PFSK-1 (cell line): Measurements from ENCODE around the gene POP5.

Experiments used
- FOXP2 ChIP-seq: optimal IDR thresholded peaks from 2 replicates; pipeline ENCODE3; 2011; ENCODE audit warnings: borderline replicate concordance, control low read depth, inconsistent platforms; ENCODE audit not compliant: insufficient read depth; ENCODE audit errors: extremely low read length, extremely low read depth
- POLR2AphosphoS5 ChIP-seq: IDR thresholded peaks from 2 replicates; pipeline ENCODE4 v1.6.1; 2012; ENCODE audit warnings: low read depth, mild to moderate bottlenecking, control low read depth, low read length, moderate library complexity
- REST ChIP-seq, 2 experiments: IDR thresholded peaks; 2 replicates each; pipeline versions ENCODE4 v1.6.1 to v1.8.0; 2011 to 2012; ENCODE audit warnings: low read depth in 2 of 2, low read length in 2 of 2, control low read depth in 1 of 2, inconsistent platforms in 1 of 2, mild to moderate bottlenecking in 1 of 2, moderate library complexity in 1 of 2; ENCODE audit not compliant: insufficient read depth in 1 of 2
- SIN3A ChIP-seq: IDR thresholded peaks from 2 replicates; pipeline ENCODE4 v1.6.1; 2012; ENCODE audit warnings: mild to moderate bottlenecking, low read length, moderate library complexity, borderline replicate concordance; ENCODE audit not compliant: insufficient read depth
- TAF1 ChIP-seq: IDR thresholded peaks from 2 replicates; pipeline ENCODE4 v1.6.1; 2012; ENCODE audit warnings: low read length, control low read depth, borderline replicate concordance; ENCODE audit not compliant: insufficient read depth

The POP5 gene

GRCh38 chr12:120588948-120589930, 8.0 kb upstream of the POP5 start:
- TF ChIP-seq SIN3A (no peak), TAF1 (no peak), POLR2AphosphoS5 (no peak), FOXP2 (no peak), REST (IDR thresholded peaks at IDR 0.05; ENCODE audit: insufficient read depth in 1 of 2, low read depth in 2 of 2, low read length in 2 of 2) (no peak)

GRCh38 chr12:120588371-120588770, 7.2 kb upstream of the POP5 start:
- TF ChIP-seq FOXP2 (no peak), POLR2AphosphoS5 (no peak), SIN3A (no peak), REST (IDR thresholded peaks at IDR 0.05; ENCODE audit: insufficient read depth in 1 of 2, low read depth in 2 of 2, low read length in 2 of 2) (no peak), TAF1 (no peak)

GRCh38 chr12:120586860-120587259, 5.7 kb upstream of the POP5 start:
- no peak for TF ChIP-seq POLR2AphosphoS5
- TF ChIP-seq REST (IDR thresholded peaks at IDR 0.05; ENCODE audit: insufficient read depth in 1 of 2, low read depth in 2 of 2, low read length in 2 of 2) = no peak
- no peak for TF ChIP-seq TAF1
- TF ChIP-seq SIN3A = no peak
- TF ChIP-seq FOXP2 = no peak

- TF ChIP-seq FOXP2 = no peak
- no peak for TF ChIP-seq SIN3A
- TF ChIP-seq REST (IDR thresholded peaks at IDR 0.05; ENCODE audit: insufficient read depth in 1 of 2, low read depth in 2 of 2, low read length in 2 of 2) = no peak
Observed at GRCh38 chr12:120586206-120586605, 5.0 kb upstream of the POP5 start.
